Fibroblast of skin of left quadriceps (primary cell): Measurements from ENCODE around the gene EFCC1.
"Not testable (repeated sequence)": the region's sequence is repeated elsewhere in the genome, so short reads cannot be mapped to it uniquely, and the experiment has no call there.

Experiments used
- DNase-seq, 2 experiments: peaks; one replicate each; pipeline ENCODE4 v3.0.0-alpha.2; 2013; ENCODE audit warnings: low read depth in 2 of 2

EFCC1 gene

GRCh38 chr3:129077222-129077621 is 76.1 kb downstream of the EFCC1 start:
- DNase-seq, result no peak

DNA sequence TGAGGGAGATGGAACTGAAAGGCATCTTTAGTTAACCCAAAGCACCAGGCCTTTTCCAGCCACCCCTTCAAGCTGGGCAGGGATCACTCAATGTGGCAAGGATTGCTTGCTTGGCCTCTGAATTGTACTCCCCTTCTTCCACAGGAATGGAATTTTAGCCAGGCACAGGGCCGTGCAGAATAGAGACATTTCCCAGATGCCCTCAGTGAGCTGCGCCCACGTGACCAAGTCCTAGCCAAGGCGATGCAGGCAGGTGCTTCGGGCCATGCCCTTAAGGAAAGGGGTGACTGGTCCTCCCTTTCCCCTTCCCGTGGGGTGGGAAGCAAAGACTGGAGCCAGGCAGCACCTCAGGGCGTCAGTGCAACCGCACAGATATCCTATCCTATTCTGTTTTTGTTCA is 77.4 kb downstream of the EFCC1 start:
- DNase-seq, result no peak

GRCh38 chr3:129081503-129081902 is 80.4 kb downstream of the EFCC1 start:
- no peak for DNase-seq

DNA sequence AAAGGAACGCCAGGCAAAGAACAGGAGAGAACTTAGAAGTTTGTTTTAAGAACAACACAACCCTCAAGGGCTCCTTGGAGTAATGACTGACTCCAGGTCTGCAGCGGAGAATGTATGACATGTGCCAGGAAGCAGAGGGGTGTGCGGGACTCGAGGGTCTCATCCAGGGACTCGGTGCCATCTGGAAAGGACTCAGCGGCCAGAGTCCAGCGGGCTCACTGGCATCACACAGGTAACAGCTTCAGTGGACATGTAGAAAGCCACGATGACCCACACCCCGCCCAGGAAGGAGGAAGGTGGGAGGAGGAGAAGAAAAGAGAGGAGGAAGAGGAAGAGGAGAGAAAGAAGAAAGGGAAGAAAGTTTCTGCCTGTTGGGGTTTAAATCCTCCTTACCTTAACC is 80.9 kb downstream of the EFCC1 start:
- no peak for DNase-seq

DNA sequence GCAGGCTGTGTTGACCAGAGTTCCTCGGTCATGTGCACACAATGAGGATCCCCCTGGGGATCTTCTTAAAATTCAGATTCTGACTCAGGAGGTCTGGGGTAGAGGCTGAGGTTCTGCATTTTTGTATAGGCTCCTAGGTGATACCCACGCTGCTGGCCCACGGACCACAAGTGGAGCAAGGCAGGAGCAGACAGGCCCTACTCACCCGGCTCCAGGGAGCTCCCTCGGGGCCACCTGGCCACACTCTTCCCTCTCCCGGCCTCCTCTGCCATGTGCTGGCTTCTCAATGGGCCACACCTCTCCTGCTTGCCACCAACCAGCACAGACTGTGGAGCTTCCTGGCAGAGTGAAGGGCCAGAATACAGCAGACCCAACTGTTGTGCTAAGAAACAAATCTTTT is 83.4 kb downstream of the EFCC1 start:
- DNase-seq, result no peak

GRCh38 chr3:129085165-129085715 is 84.1 kb downstream of the EFCC1 start:
- DNase-seq, result no peak

- no peak for DNase-seq
Measured at GRCh38 chr3:129085818-129086217, 84.7 kb downstream of the EFCC1 start.

GRCh38 chr3:129087138-129087702 is 86.1 kb downstream of the EFCC1 start:
- no peak for DNase-seq

GRCh38 chr3:129087904-129088303 is 86.8 kb downstream of the EFCC1 start:
- DNase-seq, result not testable (repeated sequence)

GRCh38 chr3:129088312-129088711 is 87.2 kb downstream of the EFCC1 start:
- not testable (repeated sequence) for DNase-seq
